Pancreas (tissue), 10 donors: Measurements from ENCODE around the gene PAWR. TPM values are rescaled to one million over a fixed set of nuclear protein-coding genes. Genes with fewer than 3 reads are reported as not detected.

Source experiments
- ATAC-seq, 4 donors: fragments of 200-7000 bp; cut with Tn5 transposase; one replicate each; pipeline versions ENCODE4 v1.8.0 to v1.9.1; 2020; ENCODE audit warnings: mild to moderate bottlenecking in 4 of 4, moderate library complexity in 4 of 4
- DNase-seq, 6 donors: peaks; one replicate each; pipeline ENCODE4 v3.0.0-alpha.2; 2020
- FAIRE-seq: peaks from 2 replicates; lab custom pipeline; 2012; peaks lifted over from hg19 to GRCh38; lab: Jason Lieb, UNC
- H3K27ac ChIP-seq, 4 donors: fragments of 200-600 bp; sonication (generic); 1 replicate in 3 of 4; 2 replicates in 1 of 4; pipeline versions ENCODE4 v1.5.0 to v1.8.0; 2020
- H3K27me3 ChIP-seq, 4 donors: fragments of 200-600 bp; one replicate each; pipeline ENCODE4 v1.8.0; 2021
- H3K36me3 ChIP-seq, 3 donors: fragments of 200-600 bp; sonication (generic) in 1 of 3; one replicate each; pipeline versions ENCODE4 v1.5.0 to v1.8.0; 2020 to 2021
- H3K4me1 ChIP-seq, 3 donors: fragments of 200-600 bp; one replicate each; pipeline ENCODE4 v1.8.0; 2021
- H3K4me3 ChIP-seq, 4 donors: fragments of 200-600 bp; sonication (generic) in 2 of 4; one replicate each; pipeline versions ENCODE4 v1.5.0 to v1.8.0; 2020 to 2021
- H3K9me3 ChIP-seq, 4 donors: fragments of 200-600 bp; one replicate each; pipeline ENCODE4 v1.8.0; 2021
- WGBS, 2 donors: extraction: QIAGEN DNeasy Blood & Tissue Kit; methylation state at CpG; one replicate each; pipeline ENCODE4 v1.1.7; 2013; 5-methylcytosine and 5-hydroxymethylcytosine counted together
- intact Hi-C, 3 donors: fragments of 100-400 bp; cut with DNase I; formaldehyde crosslinking; loops; one replicate each; pipeline versions ENCODE4 v1.11.1 to v1.14.2; 2022
- polyA plus RNA-seq, 2 donors: library from polyadenylated mRNA; stranded (reverse); fragments of 200-250 nt; gene quantifications; one replicate each; pipeline ENCODE4 v1.2.3, GENCODE V29; 2013
- total RNA-seq, 6 donors: library from RNA; stranded (reverse); fragmentation: NEBNext Ultra II Directional in 4 of 6; extraction: Animal tissue kit (Norgen Biotek cat#: 25700) in 4 of 6; gene quantifications; one replicate each; pipeline versions ENCODE4 v1.2.1 to v1.2.4, GENCODE V29; 2021 to 2023
- TF ChIP-seq, protein P1 (sequence below), 4 donors: fragments of 200-600 bp; sonication (generic) in 3 of 4; IDR thresholded peaks; one replicate each; pipeline versions ENCODE4 v1.5.0 to v1.8.0; 2021; ENCODE audit warnings: antibody characterized with exemption in 4 of 4
- donor health status: healthy with polysubstance abuse.
- donor health status: DM: no; HTN: no; CAD: no; lungs with moderate emphysema.
- donor health status: DM: no; HTN: no; CAD: no.
- donor health status: control.
- donor health status: control.
- donor health status: Bipolar disorder and iron deficiency.
- donor health status: DM: yes; HTN: yes; CAD: no.
- donor health status: DM: no; HTN: no; CAD: no.
- donor health status: DM: no; HTN: no; CAD: no.
- donor health status: DM: yes; HTN: yes; CAD: no.

The PAWR gene
- total and polyA plus RNA-seq, 8 donors, result 18.8 to 64.4 (median 37.3) TPM

DNA sequence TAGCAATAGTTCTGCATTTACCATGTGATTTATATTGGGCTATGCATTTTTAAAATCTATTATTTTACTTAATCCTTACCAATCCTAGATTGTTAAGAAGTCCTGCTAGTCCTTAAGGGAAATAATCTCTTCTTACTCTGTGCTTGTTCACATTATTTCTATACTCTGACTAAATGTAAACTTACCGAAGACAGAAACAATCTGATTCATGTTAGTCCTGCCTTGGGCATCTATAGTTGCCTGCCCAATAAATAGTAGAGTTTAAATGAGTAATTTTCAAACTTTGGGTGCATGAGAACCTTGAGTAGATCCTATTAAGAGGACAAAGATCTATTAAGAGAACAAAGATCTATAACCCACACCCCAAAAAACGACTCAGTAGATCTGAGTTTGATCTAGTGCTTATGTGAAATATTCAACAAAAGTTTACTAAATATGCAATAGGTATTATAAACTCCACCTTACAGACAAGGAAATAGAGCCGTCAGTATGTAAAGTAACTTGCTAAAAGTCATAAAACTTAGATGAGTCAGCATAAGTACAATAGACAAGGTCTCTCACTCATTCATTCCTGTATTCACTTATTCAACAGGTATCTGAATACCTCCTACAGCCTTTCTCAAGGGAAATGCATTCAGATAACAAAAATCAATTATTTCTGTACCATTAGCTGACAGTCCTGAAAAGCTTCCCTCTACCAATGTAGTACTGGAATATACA is 127.6 kb downstream of the PAWR start:
- Histone ChIP-seq H3K27ac (no peak overlapping the region), H3K4me3 (no peak overlapping the region), H3K36me3 (no peaks in the 10 kb centered on the region), H3K27me3 (no peaks in the 10 kb centered on the region), H3K4me1 (peaks cover 10 to 26% (median 15%) of the 10 kb centered on the region in 3 donors), H3K9me3 (no peaks in the 10 kb centered on the region)
- 62 to 65% methylated on average over 3 of the region's 3 CpGs for WGBS, 2 donors
- intact Hi-C loops, result no loop called here
- no peak for ATAC-seq
- FAIRE-seq, result no peak
- no peak for DNase-seq
- TF ChIP-seq, protein P1, sequence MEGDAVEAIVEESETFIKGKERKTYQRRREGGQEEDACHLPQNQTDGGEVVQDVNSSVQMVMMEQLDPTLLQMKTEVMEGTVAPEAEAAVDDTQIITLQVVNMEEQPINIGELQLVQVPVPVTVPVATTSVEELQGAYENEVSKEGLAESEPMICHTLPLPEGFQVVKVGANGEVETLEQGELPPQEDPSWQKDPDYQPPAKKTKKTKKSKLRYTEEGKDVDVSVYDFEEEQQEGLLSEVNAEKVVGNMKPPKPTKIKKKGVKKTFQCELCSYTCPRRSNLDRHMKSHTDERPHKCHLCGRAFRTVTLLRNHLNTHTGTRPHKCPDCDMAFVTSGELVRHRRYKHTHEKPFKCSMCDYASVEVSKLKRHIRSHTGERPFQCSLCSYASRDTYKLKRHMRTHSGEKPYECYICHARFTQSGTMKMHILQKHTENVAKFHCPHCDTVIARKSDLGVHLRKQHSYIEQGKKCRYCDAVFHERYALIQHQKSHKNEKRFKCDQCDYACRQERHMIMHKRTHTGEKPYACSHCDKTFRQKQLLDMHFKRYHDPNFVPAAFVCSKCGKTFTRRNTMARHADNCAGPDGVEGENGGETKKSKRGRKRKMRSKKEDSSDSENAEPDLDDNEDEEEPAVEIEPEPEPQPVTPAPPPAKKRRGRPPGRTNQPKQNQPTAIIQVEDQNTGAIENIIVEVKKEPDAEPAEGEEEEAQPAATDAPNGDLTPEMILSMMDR (IDR thresholded peaks at IDR 0.05), result no peak

DNA sequence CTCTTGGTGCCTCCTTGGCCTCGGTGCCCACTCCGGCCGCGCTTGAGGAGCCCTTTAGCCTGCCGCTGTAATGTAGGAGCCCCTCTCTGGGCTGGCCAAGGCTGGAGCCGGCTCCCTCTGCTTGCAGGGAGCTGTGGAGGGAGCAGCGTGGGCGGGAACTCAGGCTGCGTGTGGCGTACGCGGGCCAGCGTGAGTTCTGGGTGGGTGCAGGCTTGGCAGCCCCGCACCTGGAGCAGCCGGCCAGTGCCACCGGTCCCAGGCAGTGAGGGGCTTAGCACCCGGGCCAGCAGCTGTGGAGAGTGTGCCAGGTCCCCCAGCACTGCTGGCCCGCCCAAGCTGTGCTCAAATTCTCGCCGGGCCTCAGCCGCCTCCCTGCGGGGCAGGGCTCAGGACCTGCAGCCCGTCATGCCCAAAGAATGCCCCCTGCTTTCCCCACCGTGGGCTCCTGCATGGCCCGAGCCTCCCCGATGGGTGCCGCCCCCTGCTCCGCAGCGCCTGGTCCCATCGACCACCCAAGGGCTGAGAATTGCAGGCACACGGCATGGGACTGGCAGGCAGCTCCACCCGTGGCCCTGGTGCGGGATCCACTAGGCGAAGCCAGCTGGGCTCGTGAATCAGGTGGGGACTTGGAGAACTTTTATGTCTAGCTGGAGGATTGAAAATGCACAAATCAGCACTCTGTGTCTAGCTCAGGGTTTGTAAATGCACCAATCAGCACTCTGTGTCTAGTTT is 129.2 kb downstream of the PAWR start:
- ATAC-seq, result no peak
- Histone ChIP-seq H3K9me3 (no peaks in the 10 kb centered on the region), H3K27ac (no peak overlapping the region), H3K4me1 (peaks cover 12 to 20% (median 15%) of the 10 kb centered on the region in 3 donors), H3K27me3 (no peaks in the 10 kb centered on the region), H3K4me3 (no peak overlapping the region), H3K36me3 (no peaks in the 10 kb centered on the region)
- FAIRE-seq, result no peak
- TF ChIP-seq, protein P1 (IDR thresholded peaks at IDR 0.05), result no peak
- intact Hi-C loops, result no loop called here
- DNase-seq, result peak in 1 of 6 donors; percentile 62
- 97 to 99% methylated on average over 34 to 35 of the region's 35 CpGs for WGBS, 2 donors

DNA sequence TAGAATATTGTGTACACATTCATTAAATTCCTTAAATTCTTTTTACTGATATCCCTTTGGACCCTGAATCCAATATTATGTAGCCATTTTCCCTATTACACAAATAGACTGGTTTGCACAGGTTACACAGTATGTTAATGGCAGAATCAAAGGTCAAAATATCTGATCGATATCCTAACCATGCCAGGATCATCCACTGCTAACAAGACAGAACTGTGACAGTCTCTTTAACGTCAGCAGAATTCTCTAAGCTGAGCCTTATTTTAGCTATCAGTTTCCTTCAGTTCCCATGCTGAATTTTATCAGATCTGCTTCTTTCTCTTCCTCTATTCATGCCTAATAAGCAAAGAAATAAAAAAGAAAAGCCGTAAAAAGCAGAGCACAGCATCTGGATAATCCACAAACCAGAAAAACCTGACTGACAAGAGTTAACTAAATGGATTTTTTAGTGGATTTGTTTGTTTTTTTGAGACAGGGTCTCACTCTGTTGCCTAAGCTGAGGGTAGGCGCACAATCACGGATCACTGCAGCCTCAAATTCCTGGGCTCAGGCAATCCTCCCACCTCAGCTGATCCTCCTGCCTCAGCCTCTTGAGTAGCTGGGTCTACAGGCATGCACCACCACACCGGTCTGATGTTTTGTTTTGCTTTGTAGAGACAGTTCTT is 130.4 kb downstream of the PAWR start:
- TF ChIP-seq, protein P1 (IDR thresholded peaks at IDR 0.05), result no peak
- DNase-seq (no peak), ATAC-seq (peak; percentile 44 to 74 (median 66)), FAIRE-seq (no peak)
- Histone ChIP-seq H3K4me1 (peaks cover 11 to 12% (median 12%) of the 10 kb centered on the region in 3 donors), H3K36me3 (no peaks in the 10 kb centered on the region), H3K27me3 (no peaks in the 10 kb centered on the region), H3K4me3 (no peak overlapping the region), H3K9me3 (no peaks in the 10 kb centered on the region), H3K27ac (peak overlapping the region in 2 of 4 donors; percentile 20 to 50)
- WGBS, 2 donors, result 35 to 36% methylated on average over 6 of the region's 6 CpGs
- intact Hi-C loops, result no loop called here

DNA sequence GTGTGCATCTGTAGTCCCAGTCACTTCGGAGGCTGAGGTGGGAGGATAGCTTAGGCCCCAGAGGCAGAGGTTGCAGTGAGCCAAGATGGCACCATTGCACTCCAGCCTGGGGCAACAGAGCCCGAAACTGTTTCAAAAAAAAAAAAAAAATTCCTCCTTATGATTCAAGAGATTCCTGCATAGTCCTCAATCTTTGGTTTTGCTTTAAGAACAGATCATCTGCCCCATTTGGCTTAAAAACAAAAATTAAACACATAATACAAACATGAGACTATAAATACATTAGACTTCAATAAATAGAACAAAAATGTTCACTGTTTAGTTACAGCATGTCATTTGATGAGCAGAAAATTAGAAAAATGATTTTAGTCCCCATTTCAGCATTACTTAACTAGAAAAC is 131.2 kb downstream of the PAWR start:
- H3K27ac ChIP-seq, result peak overlapping the region in 1 of 4 donors; percentile 50
- no peak for FAIRE-seq
- H3K9me3 ChIP-seq, result no peaks in the 10 kb centered on the region
- ATAC-seq, result no peak
- TF ChIP-seq, protein P1 (IDR thresholded peaks at IDR 0.05), result no peak
- H3K4me3 ChIP-seq, result no peak overlapping the region
- H3K4me1 ChIP-seq, result peaks cover 11 to 12% (median 12%) of the 10 kb centered on the region in 3 donors
- WGBS, 2 donors, result 97 to 100% methylated on average over 2 of the region's 2 CpGs
- intact Hi-C loops, result no loop called here
- no peaks in the 10 kb centered on the region for H3K36me3 ChIP-seq
- no peak for DNase-seq
- no peaks in the 10 kb centered on the region for H3K27me3 ChIP-seq
